ENCODE results near the gene LRRC8C.

Gene LRRC8C

GRCh38 chr1:89708751-89709375 is 75.9 kb downstream of the LRRC8C start:
- DNase-seq = no peak

- no peak for DNase-seq
Measured at GRCh38 chr1:89710498-89711139, 77.7 kb downstream of the LRRC8C start.

DNA sequence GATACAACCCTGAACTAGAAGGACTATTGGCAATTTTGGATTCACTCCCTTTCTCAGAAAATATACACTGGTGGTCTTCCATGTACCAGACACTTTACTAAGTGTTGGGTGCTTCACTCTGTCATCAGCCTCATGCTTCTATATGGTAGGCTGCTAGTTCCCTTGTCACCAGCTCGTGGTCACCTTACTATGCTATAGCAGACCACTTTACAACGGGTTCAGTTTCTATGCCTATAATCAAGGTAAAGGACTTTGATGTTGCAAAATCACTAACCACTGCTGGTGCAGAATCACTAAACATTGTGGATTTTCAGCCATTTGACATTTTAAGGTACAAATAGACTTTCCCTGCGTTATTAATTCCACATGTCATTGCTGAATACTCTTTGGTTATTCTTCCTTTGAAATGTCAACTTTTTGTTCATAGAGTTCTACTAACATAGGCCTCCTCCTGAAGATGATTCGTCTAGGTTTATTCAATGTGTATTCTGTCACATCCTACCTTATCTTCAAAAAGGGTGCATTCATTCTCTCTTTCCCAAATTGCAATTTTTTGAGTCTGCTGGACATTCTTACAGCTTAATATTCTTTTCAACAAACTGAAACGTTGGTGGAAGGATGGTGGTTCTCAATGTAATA is 78.3 kb downstream of the LRRC8C start:
- no peak for DNase-seq

DNA sequence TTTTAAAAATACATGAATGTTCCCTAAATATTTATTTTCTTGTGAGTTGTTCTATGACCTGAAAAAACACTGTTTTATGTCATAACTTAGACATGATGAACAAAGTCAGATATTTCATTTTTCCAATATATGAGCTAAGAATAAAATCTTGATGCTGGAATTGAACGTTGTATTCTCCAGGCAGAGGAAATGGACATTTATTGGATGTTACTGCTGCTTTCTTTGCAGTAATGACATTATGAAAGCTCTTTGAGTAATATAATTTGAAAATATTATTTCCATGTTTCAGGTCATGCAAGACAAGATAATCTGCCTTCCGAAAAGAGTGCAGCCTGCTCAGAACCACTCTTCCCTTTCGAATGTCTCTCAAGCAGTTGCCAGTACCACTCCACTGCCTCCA is 79.5 kb downstream of the LRRC8C start:
- DNase-seq = no peak

- DNase-seq = no peak
Measured at GRCh38 chr1:89715677-89716076, 82.8 kb downstream of the LRRC8C start.

GRCh38 chr1:89719502-89720306 is 86.8 kb downstream of the LRRC8C start:
- no peak for DNase-seq

- DNase-seq = no peak
Measured at GRCh38 chr1:89720839-89721238, 87.9 kb downstream of the LRRC8C start.

DNA sequence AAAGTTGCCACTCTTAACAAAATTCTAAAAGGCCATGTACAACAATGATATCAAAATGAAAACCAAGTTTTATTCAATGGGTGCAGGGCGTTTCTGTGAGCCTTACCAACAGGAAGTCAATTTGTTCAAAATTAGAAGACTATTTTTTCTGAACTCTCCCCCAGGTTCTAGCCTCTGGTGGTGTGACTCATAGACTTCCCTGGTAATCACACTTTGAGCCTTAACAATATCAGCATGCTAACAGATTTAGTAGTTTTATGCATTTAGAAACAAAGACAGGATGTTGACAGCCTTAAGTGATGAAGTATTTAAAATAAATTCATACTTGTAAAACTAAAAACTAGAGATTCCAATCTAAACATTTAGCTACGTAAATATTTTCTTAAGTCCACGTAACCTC is 88.4 kb downstream of the LRRC8C start:
- no peak for DNase-seq

- no peak for DNase-seq
Measured at GRCh38 chr1:89723144-89723543, 90.2 kb downstream of the LRRC8C start.

DNA sequence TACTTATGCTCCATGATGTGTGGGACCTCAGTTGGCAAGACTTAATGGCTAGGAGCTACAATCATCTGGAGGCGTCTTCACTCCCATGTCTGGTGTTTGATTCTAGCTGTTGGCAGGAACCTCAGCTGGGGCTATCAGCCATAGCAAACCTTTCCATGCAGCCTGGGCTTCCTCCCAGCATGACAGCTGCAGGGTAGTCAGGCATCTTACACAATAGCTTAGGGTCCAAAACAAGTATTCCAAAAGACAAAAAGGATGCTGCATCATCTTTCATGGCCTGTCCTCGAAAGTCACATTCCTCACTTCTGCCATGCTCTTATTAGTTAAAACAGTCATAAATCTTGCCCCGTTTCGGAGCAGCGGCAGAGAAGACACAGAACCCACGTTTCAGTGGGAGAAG is 90.9 kb downstream of the LRRC8C start:
- no peak for DNase-seq

- DNase-seq = no peak
Measured at GRCh38 chr1:89724369-89725010, 91.6 kb downstream of the LRRC8C start.

- no peak for DNase-seq
Measured at GRCh38 chr1:89725011-89725370, 92.1 kb downstream of the LRRC8C start.

DNA sequence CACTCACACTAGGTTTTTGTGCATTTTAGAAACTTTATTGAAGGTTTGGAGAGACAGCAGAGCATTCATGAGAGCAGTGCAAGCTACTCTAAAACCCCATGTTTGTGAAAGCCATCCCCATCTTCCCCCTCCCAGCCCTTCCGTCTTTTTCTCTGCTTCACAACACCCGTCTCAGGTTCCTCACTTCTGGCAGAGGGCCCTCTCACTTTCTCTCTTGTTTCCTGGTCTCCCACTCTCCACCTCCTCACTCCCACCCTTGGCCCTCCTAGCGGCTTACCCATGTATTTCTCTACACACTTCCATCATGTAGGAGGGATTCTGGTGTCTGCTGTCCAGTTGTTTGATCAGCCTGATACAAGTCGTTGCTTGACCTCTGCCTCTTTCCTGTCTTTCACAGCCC is 92.7 kb downstream of the LRRC8C start:
- no peak for DNase-seq

DNA sequence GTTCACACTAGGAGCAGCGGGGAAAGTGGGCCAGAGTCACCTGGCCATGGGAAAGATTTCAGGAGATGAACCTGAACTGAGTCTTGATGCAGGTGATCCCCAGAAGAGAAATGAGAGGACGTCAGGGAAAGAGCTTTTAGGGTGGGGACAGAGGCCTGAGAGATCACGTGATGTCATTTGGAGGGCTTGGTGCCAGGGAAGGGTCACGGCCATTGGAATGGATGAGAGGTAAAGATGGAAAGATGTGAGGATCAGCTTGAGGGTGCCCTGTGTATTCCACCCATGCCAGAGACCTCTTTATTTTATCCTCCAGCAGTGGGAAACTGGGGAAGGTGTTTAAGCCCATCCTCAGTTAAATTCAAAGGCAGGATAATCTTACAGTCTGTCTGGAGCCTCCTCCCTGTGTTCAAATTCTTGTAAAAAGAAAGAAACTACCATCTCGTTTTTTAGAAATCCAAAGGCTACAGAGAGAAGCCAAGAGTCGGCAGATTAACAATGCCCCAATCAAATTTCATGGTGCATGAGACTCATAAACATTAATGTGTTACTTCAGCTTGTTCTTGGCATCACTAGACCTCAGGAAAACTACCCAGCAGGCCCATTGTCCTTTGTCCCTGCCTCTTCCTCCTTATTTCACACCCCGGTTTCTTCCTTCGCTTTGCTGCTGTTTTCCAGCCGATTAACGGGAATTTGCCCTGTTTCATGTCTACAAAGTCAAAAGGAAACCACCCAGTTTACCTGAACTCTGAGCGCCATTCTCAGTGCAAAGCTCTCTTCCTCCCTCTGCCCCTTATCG is 94.8 kb downstream of the LRRC8C start:
- DNase-seq = no peak

GRCh38 chr1:89728381-89728780 is 95.5 kb downstream of the LRRC8C start:
- DNase-seq = no peak

DNA sequence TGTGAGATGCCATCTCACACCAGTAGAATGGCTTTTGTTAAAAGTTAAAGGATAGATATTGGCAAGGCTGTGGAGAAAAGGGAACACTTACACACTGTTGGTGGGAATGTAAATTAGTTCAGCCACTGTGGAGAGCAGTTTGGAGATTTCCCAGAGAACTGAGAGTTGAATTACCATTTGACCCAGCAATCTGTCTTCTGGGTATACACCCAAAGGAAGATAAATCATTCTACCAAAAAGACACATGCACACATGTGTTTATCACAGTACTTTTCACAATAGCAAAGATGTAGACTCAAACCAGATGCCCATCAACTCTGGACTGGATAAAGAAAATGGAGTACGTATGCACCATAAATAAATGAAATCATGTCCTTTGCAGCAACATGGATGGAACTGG is 99.3 kb downstream of the LRRC8C start:
- no peak for DNase-seq

DNA sequence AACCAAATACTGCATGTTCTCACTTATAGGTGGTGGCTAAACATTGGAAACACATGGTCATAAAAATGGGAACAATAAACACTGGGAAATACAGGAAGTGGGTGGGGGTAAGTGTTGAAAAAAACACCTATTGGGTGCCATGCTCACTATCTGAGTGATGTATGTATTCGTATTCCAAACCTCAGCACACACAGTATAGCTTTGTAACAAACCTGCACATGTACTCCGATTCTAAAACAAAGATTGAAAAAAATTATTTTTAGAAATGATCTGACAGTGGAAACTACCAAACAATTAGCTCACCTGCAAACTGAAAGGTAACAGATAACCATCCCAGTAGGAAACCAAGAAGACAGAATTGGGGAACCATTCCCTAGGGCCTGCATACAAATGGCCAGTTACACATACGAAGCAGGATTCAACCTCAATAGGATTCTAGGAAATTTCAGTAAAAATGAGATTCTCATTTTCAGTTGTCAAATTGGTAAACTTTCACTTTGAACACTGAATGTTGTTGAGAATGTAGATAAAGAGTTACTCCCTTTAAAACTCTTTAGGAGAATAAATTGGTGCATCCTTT is 99.8 kb downstream of the LRRC8C start:
- no peak for DNase-seq

- DNase-seq = no peak
Measured at GRCh38 chr1:89733748-89734147, 100.8 kb downstream of the LRRC8C start.

GRCh38 chr1:89734442-89734841 is 101.5 kb downstream of the LRRC8C start:
- DNase-seq = no peak

DNA sequence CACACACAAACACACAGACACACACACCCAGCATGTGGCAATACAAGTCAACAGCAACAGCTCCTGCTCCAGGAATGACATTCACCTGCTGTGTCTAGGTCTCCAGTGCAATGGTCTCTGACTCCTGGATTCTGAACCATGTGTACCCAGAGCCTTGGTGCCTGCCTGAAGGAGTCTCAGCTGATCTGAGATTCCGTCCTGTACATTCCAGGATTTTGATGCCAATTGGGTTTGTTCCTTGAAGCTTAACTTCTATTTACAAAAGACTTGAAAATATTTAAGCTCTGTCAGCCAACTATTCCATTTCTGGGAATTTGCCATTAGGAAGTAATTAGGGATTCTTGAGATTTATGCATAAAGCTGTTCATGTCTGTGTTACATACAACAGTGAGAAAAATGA is 102.6 kb downstream of the LRRC8C start:
- DNase-seq = no peak

GRCh38 chr1:89736937-89737733 is 104.2 kb downstream of the LRRC8C start:
- DNase-seq = no peak
